Stomach (tissue), 9 donors: Measurements from ENCODE around the gene MVB12A. TPM values are rescaled to one million over a fixed set of nuclear protein-coding genes. Genes with fewer than 3 reads are reported as not detected.

Experiments used
- DNase-seq, 2 donors: peaks; one replicate each; pipeline versions ENCODE4 v3.0.0 to v3.0.0-alpha.2; 2013 to 2019
- H3K27ac ChIP-seq, 5 donors: fragments of 200-600 bp in 4 of 5; sonication (generic) in 4 of 5; one replicate each; pipeline ENCODE4 v1.5.1; 2013 to 2019; ENCODE audit warnings: mild to moderate bottlenecking in 1 of 5, moderate library complexity in 1 of 5
- H3K27me3 ChIP-seq, 3 donors: fragments of 200-600 bp; sonication (generic); one replicate each; pipeline ENCODE4 v1.5.1; 2017 to 2019; ENCODE audit warnings: mixed run types in 1 of 3
- H3K36me3 ChIP-seq, 4 donors: fragments of 200-600 bp; sonication (generic); 1 replicate in 3 of 4; 2 replicates in 1 of 4; pipeline ENCODE4 v1.5.1; 2016 to 2019
- H3K4me1 ChIP-seq, 4 donors: fragments of 200-600 bp; sonication (generic); one replicate each; pipeline ENCODE4 v1.5.1; 2016 to 2019
- H3K4me3 ChIP-seq, 4 donors: fragments of 200-600 bp; sonication (generic) in 3 of 4; one replicate each; pipeline ENCODE4 v1.5.1; 2016 to 2019; ENCODE audit warnings: mild to moderate bottlenecking in 1 of 4
- H3K9me3 ChIP-seq, 4 donors: fragments of 200-600 bp; sonication (generic); one replicate each; pipeline ENCODE4 v1.5.1; 2016 to 2019
- EP300 ChIP-seq: sonication (generic); formaldehyde crosslinking; IDR thresholded peaks from one replicate; pipeline ENCODE4 v1.6.1; 2017; ENCODE audit warnings: antibody characterized with exemption
- POLR2A ChIP-seq, 4 donors: fragments of 450-650 bp; IDR thresholded peaks; one replicate each; pipeline ENCODE4 v1.6.1; 2016; ENCODE audit warnings: antibody characterized with exemption in 4 of 4, control low read depth in 2 of 4, mild to moderate bottlenecking in 1 of 4, moderate library complexity in 1 of 4
- POLR2AphosphoS5 ChIP-seq, 3 donors: sonication (generic); formaldehyde crosslinking; IDR thresholded peaks; one replicate each; pipeline ENCODE4 v1.6.1; 2016; ENCODE audit warnings: antibody characterized with exemption in 3 of 3
- WGBS, 5 donors: extraction: QIAGEN DNeasy Blood & Tissue Kit in 3 of 5; methylation state at CpG; one replicate each; pipeline versions ENCODE4 v1.1.5 to v1.1.7; 2013 to 2018; 5-methylcytosine and 5-hydroxymethylcytosine counted together
- intact Hi-C: fragments of 100-400 bp; cut with DNase I; formaldehyde crosslinking; loops from one replicate; pipeline ENCODE4 v1.15.1; 2023; ENCODE audit warnings: low total_unique reads
- polyA plus RNA-seq, 3 donors: library from polyadenylated mRNA; stranded (reverse); fragments of 200-250 nt; gene quantifications; one replicate each; pipeline ENCODE4 v1.2.3, GENCODE V29; 2013
- total RNA-seq, 5 donors: library from RNA; depleted of rRNA; stranded (reverse); fragments of >200 nt; gene quantifications; one replicate each; pipeline versions ENCODE4 v1.1.0 to v1.2.3, GENCODE V29; 2014 to 2016
- TF ChIP-seq, protein P1 (sequence below), 7 experiments: fragments of 450-650 bp in 4 of 7; fragments of 200-600 bp in 3 of 7; sonication (generic) in 3 of 7; IDR thresholded peaks; one replicate each; pipeline ENCODE4 v1.5.1; 2016 to 2019; ENCODE audit warnings: antibody characterized with exemption in 7 of 7, control low read depth in 2 of 7, mild to moderate bottlenecking in 1 of 7
- donor health status: healthy with polysubstance abuse.
- donor health status: Bipolar disorder and iron deficiency.
- donor health status: healthy.

Gene MVB12A
- total and polyA plus RNA-seq, 8 donors = 9.9 to 76.3 (median 55.5) TPM

DNA sequence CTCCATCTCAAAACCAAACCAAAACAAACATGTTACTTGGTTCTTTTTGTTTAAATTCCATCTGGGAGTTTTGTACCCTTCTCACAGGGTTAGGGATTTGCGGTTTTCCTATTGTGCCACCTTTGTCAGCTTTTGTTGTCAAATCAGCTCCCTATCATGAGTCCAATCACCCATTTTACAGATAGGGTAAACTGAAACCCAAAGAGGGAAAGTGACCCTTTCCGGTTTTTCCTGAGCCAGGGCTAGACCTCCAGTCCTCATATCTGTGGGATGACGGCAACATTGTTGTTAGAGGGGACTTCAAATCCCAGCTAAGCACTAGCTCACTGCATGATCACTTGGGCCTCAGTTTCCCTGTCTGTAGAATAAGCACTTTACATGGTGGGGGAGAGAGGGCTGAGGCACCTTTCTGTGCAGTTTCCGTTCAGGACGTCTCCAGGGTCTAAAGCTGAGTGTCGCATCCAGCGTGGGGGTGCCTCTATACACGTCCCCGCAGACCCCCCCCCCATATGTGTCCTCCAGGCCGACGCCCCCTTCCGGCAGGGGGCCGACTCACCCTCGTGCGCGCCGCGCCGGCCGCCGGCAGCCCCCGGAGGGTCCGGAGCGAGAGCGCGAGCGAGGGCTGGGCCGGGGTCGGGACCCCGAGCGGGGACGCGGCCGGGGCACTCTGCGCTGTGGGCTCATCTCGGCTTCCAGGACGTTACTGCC lies 29.7 kb upstream of the MVB12A start:
- intact Hi-C loops = loop anchor here (5.0 kb wide), 1 partner anchor 43 kb away; no protein-coding TSS in a partner anchor
- TF ChIP-seq POLR2AphosphoS5 (IDR thresholded peaks at IDR 0.05) (no peak), EP300 (no peak), POLR2A (IDR thresholded peaks at IDR 0.05) (no peak)
- TF ChIP-seq, protein P1, sequence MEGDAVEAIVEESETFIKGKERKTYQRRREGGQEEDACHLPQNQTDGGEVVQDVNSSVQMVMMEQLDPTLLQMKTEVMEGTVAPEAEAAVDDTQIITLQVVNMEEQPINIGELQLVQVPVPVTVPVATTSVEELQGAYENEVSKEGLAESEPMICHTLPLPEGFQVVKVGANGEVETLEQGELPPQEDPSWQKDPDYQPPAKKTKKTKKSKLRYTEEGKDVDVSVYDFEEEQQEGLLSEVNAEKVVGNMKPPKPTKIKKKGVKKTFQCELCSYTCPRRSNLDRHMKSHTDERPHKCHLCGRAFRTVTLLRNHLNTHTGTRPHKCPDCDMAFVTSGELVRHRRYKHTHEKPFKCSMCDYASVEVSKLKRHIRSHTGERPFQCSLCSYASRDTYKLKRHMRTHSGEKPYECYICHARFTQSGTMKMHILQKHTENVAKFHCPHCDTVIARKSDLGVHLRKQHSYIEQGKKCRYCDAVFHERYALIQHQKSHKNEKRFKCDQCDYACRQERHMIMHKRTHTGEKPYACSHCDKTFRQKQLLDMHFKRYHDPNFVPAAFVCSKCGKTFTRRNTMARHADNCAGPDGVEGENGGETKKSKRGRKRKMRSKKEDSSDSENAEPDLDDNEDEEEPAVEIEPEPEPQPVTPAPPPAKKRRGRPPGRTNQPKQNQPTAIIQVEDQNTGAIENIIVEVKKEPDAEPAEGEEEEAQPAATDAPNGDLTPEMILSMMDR (IDR thresholded peaks at IDR 0.05) = no peak
- H3K4me3 ChIP-seq = peak overlapping the region; percentile 43 to 57 (median 47)
- peak overlapping the region in 3 of 5 donors; percentile 20 to 38 (median 32) for H3K27ac ChIP-seq
- no peaks in the 10 kb centered on the region for H3K36me3 ChIP-seq
- H3K9me3 ChIP-seq = peaks cover 0 to 6% (median 2%) of the 10 kb centered on the region in 4 donors
- WGBS, 5 donors = 8 to 27% (median 11%) methylated on average over 9 to 37 of the region's 37 CpGs
- H3K27me3 ChIP-seq = peaks cover 0 to 51% (median 7%) of the 10 kb centered on the region in 3 donors
- H3K4me1 ChIP-seq = peaks cover 22 to 36% (median 29%) of the 10 kb centered on the region in 4 donors
- no peak for DNase-seq

- 1% methylated on average over 39 to 50 of the region's 50 CpGs for WGBS, 5 donors
- intact Hi-C loops = no loop called here
- Histone ChIP-seq H3K9me3 (peaks cover 0 to 6% (median 2%) of the 10 kb centered on the region in 4 donors), H3K4me3 (peak overlapping the region; percentile 43 to 57 (median 47)), H3K27ac (peak overlapping the region in 3 of 5 donors; percentile 20 to 38 (median 32)), H3K4me1 (peaks cover 22 to 40% (median 32%) of the 10 kb centered on the region in 4 donors), H3K36me3 (no peaks in the 10 kb centered on the region), H3K27me3 (peaks cover 0 to 51% (median 7%) of the 10 kb centered on the region in 3 donors)
- peak; percentile 90 to 98 for DNase-seq
- no peak for TF ChIP-seq EP300
- peak in 1 of 3 donors; percentile 69 for TF ChIP-seq POLR2AphosphoS5 (IDR thresholded peaks at IDR 0.05)
- TF ChIP-seq, protein P1 (IDR thresholded peaks at IDR 0.05) = peak in 5 of 7 experiments; percentile 40 to 84 (median 72)
- TF ChIP-seq POLR2A (IDR thresholded peaks at IDR 0.05) = no peak
Measured at GRCh38 chr19:17390665-17391370, 29.0 kb upstream of the MVB12A start.

GRCh38 chr19:17391371-17392151 lies 28.3 kb upstream of the MVB12A start:
- TF ChIP-seq, protein P1 (IDR thresholded peaks at IDR 0.05) = peak in 1 of 7 experiments; percentile 4
- no peak for TF ChIP-seq POLR2A (IDR thresholded peaks at IDR 0.05)
- 11 to 17% (median 12%) methylated on average over 25 to 26 of the region's 26 CpGs for WGBS, 5 donors
- H3K9me3 ChIP-seq = peaks cover 0 to 6% (median 2%) of the 10 kb centered on the region in 4 donors
- no peaks in the 10 kb centered on the region for H3K36me3 ChIP-seq
- H3K4me3 ChIP-seq = peak overlapping the region; percentile 43 to 57 (median 47)
- H3K27ac ChIP-seq = peak overlapping the region in 1 of 5 donors; percentile 27
- peaks cover 0 to 51% (median 7%) of the 10 kb centered on the region in 3 donors for H3K27me3 ChIP-seq
- H3K4me1 ChIP-seq = peaks cover 22 to 40% (median 32%) of the 10 kb centered on the region in 4 donors
- intact Hi-C loops = no loop called here
- no peak for DNase-seq

GRCh38 chr19:17393002-17393401 lies 26.8 kb upstream of the MVB12A start:
- H3K27ac ChIP-seq = no peak overlapping the region
- TF ChIP-seq POLR2A (IDR thresholded peaks at IDR 0.05) = no peak
- no peak for TF ChIP-seq EP300
- peaks cover 0 to 6% (median 2%) of the 10 kb centered on the region in 4 donors for H3K9me3 ChIP-seq
- H3K4me3 ChIP-seq = no peak overlapping the region
- intact Hi-C loops = no loop called here
- H3K27me3 ChIP-seq = peaks cover 0 to 60% (median 7%) of the 10 kb centered on the region in 3 donors
- H3K36me3 ChIP-seq = peaks cover 0 to 12% (median 4%) of the 10 kb centered on the region in 4 donors
- DNase-seq = no peak
- 34 to 54% (median 46%) methylated on average over 2 of the region's 2 CpGs for WGBS, 5 donors
- H3K4me1 ChIP-seq = peaks cover 22 to 40% (median 32%) of the 10 kb centered on the region in 4 donors
